Ascending aorta (tissue), 2 donors: ENCODE results near the gene DNMT3A. TPM values are rescaled to one million over a fixed set of nuclear protein-coding genes. Genes with fewer than 3 reads are reported as not detected.

Experiments
- DNase-seq, 2 donors: peaks; one replicate each; pipeline ENCODE4 v3.0.0-alpha.2; 2019; ENCODE audit warnings: low spot score in 2 of 2
- H3K27ac ChIP-seq, 2 donors: fragments of 200-600 bp; sonication (generic); one replicate each; pipeline ENCODE4 v1.5.1; 2016 to 2017; ENCODE audit warnings: mild to moderate bottlenecking in 1 of 2
- H3K27me3 ChIP-seq: fragments of 200-600 bp; sonication (generic); one replicate; pipeline ENCODE4 v1.5.1; 2017
- H3K36me3 ChIP-seq, 2 donors: fragments of 200-600 bp; sonication (generic); one replicate each; pipeline ENCODE4 v1.5.1; 2016
- H3K4me1 ChIP-seq, 2 donors: fragments of 200-600 bp; sonication (generic); one replicate each; pipeline ENCODE4 v1.5.1; 2016 to 2017; ENCODE audit warnings: mild to moderate bottlenecking in 1 of 2
- H3K4me3 ChIP-seq, 2 donors: fragments of 200-600 bp; sonication (generic); one replicate each; pipeline ENCODE4 v1.5.1; 2016 to 2017; ENCODE audit warnings: mild to moderate bottlenecking in 1 of 2
- H3K9me3 ChIP-seq, 2 donors: fragments of 200-600 bp; sonication (generic); one replicate each; pipeline ENCODE4 v1.5.1; 2016
- CTCF ChIP-seq, 3 experiments: fragments of 200-600 bp in 2 of 3; fragments of 450-650 bp in 1 of 3; sonication (generic) in 2 of 3; IDR thresholded peaks; one replicate each; pipeline ENCODE4 v1.5.1; 2016 to 2019; ENCODE audit warnings: antibody characterized with exemption in 3 of 3, mild to moderate bottlenecking in 1 of 3, moderate library complexity in 1 of 3
- intact Hi-C: fragments of 100-400 bp; cut with DNase I; formaldehyde crosslinking; loops from one replicate; pipeline ENCODE4 v1.15.1; 2023
- total RNA-seq: library from RNA; depleted of rRNA; stranded (reverse); fragments of >200 nt; gene quantifications from one replicate; pipeline ENCODE4 v1.1.0, GENCODE V29; 2016

DNMT3A gene
- total RNA-seq, 1 donor from 2014 or later: 33.6 TPM

- Histone ChIP-seq H3K27ac (no peak overlapping the region), H3K36me3 (no peaks in the 10 kb centered on the region), H3K9me3 (no peaks in the 10 kb centered on the region), H3K4me3 (no peak overlapping the region), H3K4me1 (peaks cover 0 to 6% of the 10 kb centered on the region in 2 donors), H3K27me3 (no peaks in the 10 kb centered on the region)
- intact Hi-C loops: no loop called here
- no peak for TF ChIP-seq CTCF (IDR thresholded peaks at IDR 0.05)
- no peak for DNase-seq
Measured at GRCh38 chr2:25220313-25220712, 121.4 kb downstream of the DNMT3A start.

- Histone ChIP-seq H3K36me3 (no peaks in the 10 kb centered on the region), H3K4me3 (no peak overlapping the region), H3K9me3 (no peaks in the 10 kb centered on the region), H3K4me1 (peaks cover 0 to 6% of the 10 kb centered on the region in 2 donors), H3K27me3 (no peaks in the 10 kb centered on the region), H3K27ac (no peak overlapping the region)
- intact Hi-C loops: no loop called here
- no peak for TF ChIP-seq CTCF (IDR thresholded peaks at IDR 0.05)
- DNase-seq: no peak
Measured at GRCh38 chr2:25219621-25220020, 122.1 kb downstream of the DNMT3A start.

GRCh38 chr2:25218100-25218499 is 123.6 kb downstream of the DNMT3A start:
- TF ChIP-seq CTCF (IDR thresholded peaks at IDR 0.05): no peak
- Histone ChIP-seq H3K27ac (no peak overlapping the region), H3K27me3 (no peaks in the 10 kb centered on the region), H3K4me1 (peaks cover 0 to 6% of the 10 kb centered on the region in 2 donors), H3K4me3 (no peak overlapping the region), H3K9me3 (no peaks in the 10 kb centered on the region), H3K36me3 (no peaks in the 10 kb centered on the region)
- intact Hi-C loops: no loop called here
- no peak for DNase-seq

- Histone ChIP-seq H3K9me3 (no peaks in the 10 kb centered on the region), H3K27me3 (no peaks in the 10 kb centered on the region), H3K36me3 (no peaks in the 10 kb centered on the region), H3K4me1 (peaks cover 0 to 6% of the 10 kb centered on the region in 2 donors), H3K27ac (peak overlapping the region; percentile 67 to 69), H3K4me3 (peak overlapping the region; percentile 71 to 73)
- DNase-seq: peak in 1 of 2 donors; percentile 80
- TF ChIP-seq CTCF (IDR thresholded peaks at IDR 0.05): no peak
- intact Hi-C loops: no loop called here
Measured at GRCh38 chr2:25215948-25216679, 125.6 kb downstream of the DNMT3A start.

- peak overlapping the region; percentile 67 to 69 for H3K27ac ChIP-seq
- H3K4me3 ChIP-seq: no peak overlapping the region
- H3K27me3 ChIP-seq: no peaks in the 10 kb centered on the region
- TF ChIP-seq CTCF (IDR thresholded peaks at IDR 0.05): no peak
- no peak for DNase-seq
- intact Hi-C loops: no loop called here
- H3K9me3 ChIP-seq: no peaks in the 10 kb centered on the region
- peaks cover 0 to 6% of the 10 kb centered on the region in 2 donors for H3K4me1 ChIP-seq
- no peaks in the 10 kb centered on the region for H3K36me3 ChIP-seq
Measured at GRCh38 chr2:25215232-25215631, 126.5 kb downstream of the DNMT3A start.
